Gastroesophageal sphincter (tissue), 3 donors: ENCODE data around the gene TUBB2B.

Experiments used
- EP300 ChIP-seq: sonication (generic); formaldehyde crosslinking; IDR thresholded peaks from one replicate; pipeline ENCODE4 v1.6.1; 2017; ENCODE audit warnings: antibody characterized with exemption, mild to moderate bottlenecking
- POLR2A ChIP-seq, 2 donors: fragments of 450-650 bp; IDR thresholded peaks; one replicate each; pipeline ENCODE4 v1.6.1; 2017; ENCODE audit warnings: antibody characterized with exemption in 2 of 2, mild to moderate bottlenecking in 2 of 2, moderate library complexity in 1 of 2
- POLR2AphosphoS5 ChIP-seq: sonication (generic); formaldehyde crosslinking; IDR thresholded peaks from one replicate; pipeline ENCODE4 v1.6.1; 2017; ENCODE audit warnings: antibody characterized with exemption
- TF ChIP-seq, protein P1 (sequence below), 4 experiments: fragments of 200-600 bp in 2 of 4; fragments of 450-650 bp in 2 of 4; sonication (generic) in 1 of 4; IDR thresholded peaks; one replicate each; pipeline ENCODE4 v1.5.1; 2017 to 2019; ENCODE audit warnings: antibody characterized with exemption in 4 of 4, mild to moderate bottlenecking in 2 of 4, moderate library complexity in 2 of 4

DNA sequence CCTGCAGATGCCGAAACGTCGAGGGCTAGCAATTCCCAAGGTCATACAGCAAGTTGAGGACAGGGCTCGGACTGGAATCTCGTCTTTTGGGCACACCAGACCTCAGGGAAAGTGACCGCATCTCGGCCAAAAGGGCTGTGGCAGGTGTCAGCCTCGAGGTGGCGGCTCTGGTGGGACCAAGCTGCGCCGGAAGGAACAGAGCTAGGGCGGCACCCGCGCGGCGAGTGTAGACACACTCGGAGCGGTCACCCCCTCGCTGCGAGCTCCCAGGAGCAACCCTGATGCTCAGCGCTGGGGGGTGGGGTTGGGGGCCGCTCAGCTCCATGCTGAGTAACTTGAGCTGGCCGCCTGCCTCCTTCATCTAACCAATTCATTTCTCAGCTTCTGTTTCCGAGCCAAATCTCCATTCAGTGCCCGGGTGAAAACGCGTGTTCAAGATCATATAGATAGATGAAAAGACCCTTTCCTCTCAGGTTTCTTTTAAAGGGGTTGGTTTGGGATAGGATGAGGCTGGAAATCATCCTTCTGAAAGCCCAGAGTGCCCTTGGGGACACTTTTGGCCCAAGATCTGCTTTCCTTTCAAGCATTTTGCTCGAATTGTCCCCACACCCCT lies 2.2 kb upstream of the TUBB2B start:
- TF ChIP-seq, protein P1, sequence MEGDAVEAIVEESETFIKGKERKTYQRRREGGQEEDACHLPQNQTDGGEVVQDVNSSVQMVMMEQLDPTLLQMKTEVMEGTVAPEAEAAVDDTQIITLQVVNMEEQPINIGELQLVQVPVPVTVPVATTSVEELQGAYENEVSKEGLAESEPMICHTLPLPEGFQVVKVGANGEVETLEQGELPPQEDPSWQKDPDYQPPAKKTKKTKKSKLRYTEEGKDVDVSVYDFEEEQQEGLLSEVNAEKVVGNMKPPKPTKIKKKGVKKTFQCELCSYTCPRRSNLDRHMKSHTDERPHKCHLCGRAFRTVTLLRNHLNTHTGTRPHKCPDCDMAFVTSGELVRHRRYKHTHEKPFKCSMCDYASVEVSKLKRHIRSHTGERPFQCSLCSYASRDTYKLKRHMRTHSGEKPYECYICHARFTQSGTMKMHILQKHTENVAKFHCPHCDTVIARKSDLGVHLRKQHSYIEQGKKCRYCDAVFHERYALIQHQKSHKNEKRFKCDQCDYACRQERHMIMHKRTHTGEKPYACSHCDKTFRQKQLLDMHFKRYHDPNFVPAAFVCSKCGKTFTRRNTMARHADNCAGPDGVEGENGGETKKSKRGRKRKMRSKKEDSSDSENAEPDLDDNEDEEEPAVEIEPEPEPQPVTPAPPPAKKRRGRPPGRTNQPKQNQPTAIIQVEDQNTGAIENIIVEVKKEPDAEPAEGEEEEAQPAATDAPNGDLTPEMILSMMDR (IDR thresholded peaks at IDR 0.05): no peak
- no peak for TF ChIP-seq POLR2AphosphoS5
- no peak for TF ChIP-seq EP300
- no peak for TF ChIP-seq POLR2A (IDR thresholded peaks at IDR 0.05)
